8988T (cell line): ENCODE measurements around the gene EFNB2.

Source experiments
- DNase-seq: peaks from one replicate; pipeline ENCODE4 v3.0.0; 2011

Gene EFNB2

GRCh38 chr13:106524108-106524507, 11.4 kb downstream of the EFNB2 start:
- DNase-seq: no peak

GRCh38 chr13:106523576-106523975, 11.9 kb downstream of the EFNB2 start:
- DNase-seq: no peak

GRCh38 chr13:106522898-106523525, 12.4 kb downstream of the EFNB2 start:
- DNase-seq: no peak

GRCh38 chr13:106522112-106522705, 13.3 kb downstream of the EFNB2 start:
- no peak for DNase-seq

GRCh38 chr13:106521095-106521799, 14.2 kb downstream of the EFNB2 start:
- no peak for DNase-seq

GRCh38 chr13:106520251-106521054, 15.0 kb downstream of the EFNB2 start:
- DNase-seq: no peak

- DNase-seq: no peak
These were observed 16.9 kb downstream of the EFNB2 start for GRCh38 chr13:106518512-106518911.

- no peak for DNase-seq
These were observed 18.2 kb downstream of the EFNB2 start for GRCh38 chr13:106517109-106517847.

GRCh38 chr13:106515635-106516254, 19.7 kb downstream of the EFNB2 start:
- no peak for DNase-seq

- DNase-seq: no peak
These were observed 20.4 kb downstream of the EFNB2 start for GRCh38 chr13:106514928-106515634.

- DNase-seq: no peak
These were observed 22.2 kb downstream of the EFNB2 start for GRCh38 chr13:106513025-106513983.

- no peak for DNase-seq
These were observed 27.7 kb downstream of the EFNB2 start for GRCh38 chr13:106507560-106508274.

GRCh38 chr13:106506286-106506685, 29.2 kb downstream of the EFNB2 start:
- no peak for DNase-seq

- DNase-seq: no peak
These were observed 29.7 kb downstream of the EFNB2 start for GRCh38 chr13:106505732-106506131.

GRCh38 chr13:106505295-106505694, 30.2 kb downstream of the EFNB2 start:
- no peak for DNase-seq

GRCh38 chr13:106503730-106504453, 31.6 kb downstream of the EFNB2 start:
- DNase-seq: no peak

GRCh38 chr13:106503272-106503671, 32.2 kb downstream of the EFNB2 start:
- no peak for DNase-seq

GRCh38 chr13:106500445-106500844, 35.0 kb downstream of the EFNB2 start:
- DNase-seq: no peak

- DNase-seq: no peak
These were observed 35.6 kb downstream of the EFNB2 start for GRCh38 chr13:106499896-106500295.
